H1 (cell line): ENCODE results near the gene CRNKL1. TPM values are rescaled to one million over a fixed set of nuclear protein-coding genes. Genes with fewer than 3 reads are reported as not detected.

Source experiments
- CTCF ChIA-PET: fragments of 300-600 bp; sonication (Branson Sonifier 250); formaldehyde crosslinking; loops from one replicate; lab custom pipeline; 2021; ENCODE audit not compliant: partially characterized antibody; lab: Charles Lee
- POLR2A ChIA-PET: fragments of 300-600 bp; sonication (Branson Sonifier 250); formaldehyde crosslinking; loops from one replicate; lab custom pipeline; 2021; ENCODE audit warnings: inconsistent platforms; ENCODE audit not compliant: partially characterized antibody; lab: Charles Lee
- DNase-seq, 2 experiments: peaks; one replicate each; pipeline versions ENCODE4 v3.0.0 to v3.0.0-alpha.2; 2010 to 2022; ENCODE audit warnings: low spot score in 2 of 2, low read depth in 1 of 2, mixed read lengths in 1 of 2
- FAIRE-seq: peaks from 2 replicates; lab custom pipeline; 2011; peaks lifted over from hg19 to GRCh38; lab: Jason Lieb, UNC
- H2AFZ ChIP-seq: 2 replicates; pipeline ENCODE4 v1.8.1; 2012; ENCODE audit warnings: low read length, inconsistent platforms
- H2AK5ac ChIP-seq: 2 replicates; pipeline ENCODE4 v1.6.1; 2013; ENCODE audit warnings: low read depth, low read length
- H2BK120ac ChIP-seq: replicated peaks from 2 replicates; pipeline ENCODE3; 2013; ENCODE audit warnings: low read depth, low read length, inconsistent platforms
- H2BK12ac ChIP-seq: 2 replicates; pipeline ENCODE4 v1.6.1; 2013; ENCODE audit warnings: low read depth, low read length
- H2BK15ac ChIP-seq: 2 replicates; pipeline ENCODE4 v1.6.1; 2013; ENCODE audit warnings: low read length
- H2BK20ac ChIP-seq: 2 replicates; pipeline ENCODE4 v1.6.1; 2013; ENCODE audit warnings: low read length
- H2BK5ac ChIP-seq: 2 replicates; pipeline ENCODE4 v1.6.1; 2013; ENCODE audit warnings: low read depth, low read length
- H3K14ac ChIP-seq: 2 replicates; pipeline ENCODE4 v1.6.1; 2013; ENCODE audit warnings: inconsistent platforms; ENCODE audit not compliant: insufficient read length
- H3K18ac ChIP-seq: 2 replicates; pipeline ENCODE4 v1.6.1; 2013; ENCODE audit warnings: low read length; ENCODE audit errors: extremely low read depth
- H3K23ac ChIP-seq: 2 replicates; pipeline ENCODE4 v1.6.1; 2013; ENCODE audit warnings: inconsistent platforms; ENCODE audit not compliant: insufficient read length
- H3K23me2 ChIP-seq: 2 replicates; pipeline ENCODE4 v1.6.1; 2013; ENCODE audit warnings: low read depth, low read length
- H3K27ac ChIP-seq: 2 replicates; pipeline ENCODE4 v1.6.1; 2011; ENCODE audit warnings: low read depth, low read length, inconsistent platforms
- H3K27me3 ChIP-seq, 4 experiments: replicated peaks in 1 of 4; 1 replicate in 1 of 4; 2 replicates in 3 of 4; pipeline versions ENCODE4 v1.6.1 to v1.8.1; 2011 to 2013; ENCODE audit warnings: low read length in 3 of 4, mild to moderate bottlenecking in 3 of 4, inconsistent platforms in 2 of 4, mixed read lengths in 2 of 4, moderate library complexity in 1 of 4; ENCODE audit not compliant: control insufficient read depth in 3 of 4, insufficient read depth in 3 of 4; ENCODE audit errors: extremely low read depth in 1 of 4
- H3K36me3 ChIP-seq, 4 experiments: 2 replicates each; pipeline versions ENCODE4 v1.6.1 to v1.8.1; 2011 to 2013; ENCODE audit warnings: mild to moderate bottlenecking in 4 of 4, low read length in 3 of 4, moderate library complexity in 2 of 4, control low read depth in 1 of 4, inconsistent platforms in 1 of 4; ENCODE audit not compliant: insufficient read depth in 4 of 4, control insufficient read depth in 2 of 4
- H3K4ac ChIP-seq: replicated peaks from 2 replicates; pipeline ENCODE3; 2013; ENCODE audit warnings: low read length, low read depth, mixed read lengths, inconsistent platforms; ENCODE audit not compliant: insufficient read length
- H3K4me1 ChIP-seq, 4 experiments: replicated peaks in 1 of 4; 1 replicate in 1 of 4; 2 replicates in 3 of 4; pipeline versions ENCODE4 v1.6.1 to v1.8.1; 2011 to 2013; ENCODE audit warnings: low read length in 3 of 4, inconsistent platforms in 2 of 4, mixed read lengths in 1 of 4; ENCODE audit not compliant: insufficient read depth in 4 of 4, control insufficient read depth in 3 of 4
- H3K4me2 ChIP-seq, 2 experiments: 2 replicates each; pipeline versions ENCODE4 v1.6.1 to v1.8.1; 2011 to 2013; ENCODE audit warnings: low read depth in 2 of 2, low read length in 2 of 2, control low read depth in 1 of 2, inconsistent platforms in 1 of 2, mild to moderate bottlenecking in 1 of 2; ENCODE audit not compliant: insufficient read depth in 1 of 2
- H3K4me3 ChIP-seq, 4 experiments: fragments of 200-600, 300-600 bp in 1 of 4; sonication (generic), shearing (Covaris generic), sonication (Bioruptor Twin) in 1 of 4; 2 replicates each; pipeline versions ENCODE4 v1.5.1 to v1.8.1; 2011 to 2016; ENCODE audit warnings: low read length in 4 of 4, low read depth in 3 of 4, control low read depth in 2 of 4, inconsistent platforms in 2 of 4, mild to moderate bottlenecking in 2 of 4, mixed read lengths in 1 of 4, moderate library complexity in 1 of 4; ENCODE audit not compliant: insufficient read depth in 2 of 4; ENCODE audit errors: extremely low read depth in 1 of 4
- H3K56ac ChIP-seq: replicated peaks from 2 replicates; pipeline ENCODE3; 2013; ENCODE audit warnings: low read depth, mild to moderate bottlenecking, mixed read lengths, low read length, inconsistent platforms; ENCODE audit not compliant: insufficient read length
- H3K79me1 ChIP-seq: 2 replicates; pipeline ENCODE4 v1.6.1; 2013; ENCODE audit warnings: low read depth, low read length, control low read depth
- H3K79me2 ChIP-seq, 2 experiments: 2 replicates each; pipeline versions ENCODE4 v1.6.1 to v1.8.1; 2012 to 2013; ENCODE audit warnings: low read length in 2 of 2, mild to moderate bottlenecking in 2 of 2, inconsistent platforms in 1 of 2; ENCODE audit not compliant: insufficient read depth in 2 of 2, control insufficient read depth in 1 of 2
- H3K9ac ChIP-seq, 4 experiments: replicated peaks in 1 of 4; 1 replicate in 1 of 4; 2 replicates in 3 of 4; pipeline versions ENCODE4 v1.6.1 to v1.8.1; 2011 to 2013; ENCODE audit warnings: low read depth in 3 of 4, low read length in 3 of 4, control low read depth in 2 of 4, mild to moderate bottlenecking in 2 of 4, moderate library complexity in 2 of 4, inconsistent platforms in 1 of 4; ENCODE audit errors: extremely low read depth in 1 of 4
- H3K9me3 ChIP-seq, 2 experiments: 2 replicates each; pipeline versions ENCODE4 v1.6.1 to v1.8.1; 2012 to 2013; ENCODE audit warnings: mild to moderate bottlenecking in 2 of 2, moderate library complexity in 2 of 2, control low read depth in 1 of 2, inconsistent platforms in 1 of 2, low read depth in 1 of 2, low read length in 1 of 2, mixed read lengths in 1 of 2; ENCODE audit not compliant: insufficient read depth in 2 of 2
- H4K20me1 ChIP-seq, 2 experiments: replicated peaks in 1 of 2; 2 replicates each; pipeline versions ENCODE3 to v1.8.1; 2011 to 2013; ENCODE audit warnings: inconsistent platforms in 2 of 2, low read length in 2 of 2, mild to moderate bottlenecking in 1 of 2; ENCODE audit not compliant: insufficient read depth in 2 of 2, control insufficient read depth in 1 of 2
- H4K5ac ChIP-seq: 2 replicates; pipeline ENCODE4 v1.6.1; 2013; ENCODE audit warnings: low read length, low read depth, mixed read lengths, inconsistent platforms; ENCODE audit not compliant: insufficient read length
- H4K8ac ChIP-seq: 2 replicates; pipeline ENCODE4 v1.8.0; 2013; ENCODE audit warnings: mild to moderate bottlenecking, moderate library complexity, low read length, inconsistent platforms; ENCODE audit not compliant: insufficient read depth; ENCODE audit errors: extremely low read depth
- H4K91ac ChIP-seq: replicated peaks from 2 replicates; pipeline ENCODE3; 2013; ENCODE audit warnings: low read length, mixed read lengths, inconsistent platforms; ENCODE audit not compliant: insufficient read length
- BACH1 ChIP-seq: IDR thresholded peaks from 2 replicates; pipeline ENCODE4 v1.6.1; 2012; ENCODE audit warnings: low read length, improper control_type of control experiment
- JUN ChIP-seq: IDR thresholded peaks from 2 replicates; pipeline ENCODE4 v1.6.1; 2011; ENCODE audit warnings: low read depth, mild to moderate bottlenecking, improper control_type of control experiment, low read length
- PHF8 ChIP-seq: fragments of 200-600 bp; sonication (generic); conservative IDR thresholded peaks from 2 replicates; pipeline ENCODE4 v1.7.1; 2012; ENCODE audit warnings: low read depth, mild to moderate bottlenecking, inconsistent platforms, low read length, moderate library complexity
- POLR2A ChIP-seq, 2 experiments: IDR thresholded peaks; 1 replicate in 1 of 2; 2 replicates in 1 of 2; pipeline ENCODE4 v1.6.1; 2011; ENCODE audit warnings: low read depth in 2 of 2, low read length in 2 of 2, mild to moderate bottlenecking in 2 of 2; ENCODE audit errors: control extremely low read depth in 1 of 2
- POLR2AphosphoS5 ChIP-seq: IDR thresholded peaks from 2 replicates; pipeline ENCODE4 v1.6.1; 2011; ENCODE audit warnings: low read depth, low read length
- RAD21 ChIP-seq, 2 experiments: IDR thresholded peaks in 1 of 2; conservative IDR thresholded peaks in 1 of 2; 2 replicates each; pipeline ENCODE4 v1.6.1; 2011; ENCODE audit warnings: low read depth in 2 of 2, low read length in 2 of 2, improper control_type of control experiment in 1 of 2, inconsistent platforms in 1 of 2, mild to moderate bottlenecking in 1 of 2, moderate library complexity in 1 of 2
- WGBS, 2 experiments: shearing (Covaris generic) in 1 of 2; methylation state at CpG; one replicate each; pipeline versions ENCODE4 v1.1.6 to v1.1.7; 2013 to 2015; ENCODE audit warnings: low lambda C conversion rate in 2 of 2, mixed read lengths in 2 of 2, inconsistent platforms in 1 of 2, low coverage in 1 of 2, missing lambda C conversion rate in 1 of 2; ENCODE audit not compliant: insufficient replicate concordance in 2 of 2, insufficient coverage in 1 of 2, insufficient read length in 1 of 2; ENCODE audit errors: extremely low coverage in 1 of 2, missing lambda C conversion rate in 1 of 2; 5-methylcytosine and 5-hydroxymethylcytosine counted together
- polyA plus RNA-seq, 7 experiments: library from polyadenylated mRNA; depleted of rRNA in 3 of 7; stranded (reverse) in 5 of 7; unstranded in 2 of 7; fragments of >200 nt in 5 of 7; fragments of 200-250 nt in 2 of 7; gene quantifications; 1 replicate in 5 of 7; 2 replicates in 1 of 7; 4 replicates in 1 of 7; pipeline versions ENCODE4 v1.2.1 to v1.2.3, GENCODE V29; 2011 to 2013; ENCODE audit warnings: missing spikeins in 2 of 7, mixed read lengths in 2 of 7
- total RNA-seq: library from RNA; stranded (reverse); fragmentation: NEBNext Ultra II Directional; extraction: Animal tissue kit (Norgen Biotek cat#: 25700); gene quantifications from 2 replicates; pipeline ENCODE4 v1.2.1, GENCODE V29; 2021
- TF ChIP-seq, protein P1 (sequence below): IDR thresholded peaks from 2 replicates; pipeline ENCODE4 v1.6.1; 2012; ENCODE audit warnings: inconsistent platforms

The CRNKL1 gene
- total and polyA plus RNA-seq, 2 of the 8 experiments (the other 6 are each of a cell fraction or from before 2014, with no cell fraction given), result 4.0 to 26.5 TPM

DNA sequence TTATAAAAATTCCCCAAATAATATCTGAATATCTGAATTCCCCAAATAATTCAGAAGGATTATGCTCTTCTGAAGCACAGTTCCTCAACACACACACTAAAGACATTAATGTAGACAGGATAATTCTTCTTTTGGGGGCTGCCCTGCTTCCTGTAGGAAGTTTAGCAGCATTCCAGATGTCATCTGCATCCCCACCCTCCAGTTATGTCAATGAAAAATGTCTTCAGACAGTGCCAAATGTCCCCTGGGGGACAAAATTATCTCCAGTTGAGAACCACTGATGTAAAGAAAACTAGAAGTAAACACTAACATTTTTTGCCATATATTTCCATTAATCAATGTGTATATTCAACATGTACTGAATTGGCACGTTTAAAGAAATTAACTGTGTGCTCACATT lies 61.0 kb downstream of the CRNKL1 start:
- Histone ChIP-seq H2BK12ac (no peak overlapping the region), H3K4ac (no peak overlapping the region), H2BK5ac (no peak overlapping the region), H3K27me3 (no peaks in the 10 kb centered on the region; a peak in 1 of 7 replicates), H3K4me3 (no peak overlapping the region), H2AK5ac (no peak overlapping the region), H3K79me1 (no peaks in the 10 kb centered on the region), H3K27ac (no peak overlapping the region), H4K8ac (no peak overlapping the region), H3K23me2 (no peaks in the 10 kb centered on the region), H3K9me3 (no peaks in the 10 kb centered on the region), H3K56ac (no peak overlapping the region), H3K18ac (no peak overlapping the region), H3K36me3 (no peaks in the 10 kb centered on the region), H3K79me2 (no peaks in the 10 kb centered on the region), H2AFZ (no peak overlapping the region), H4K91ac (no peak overlapping the region), H2BK20ac (no peak overlapping the region), H4K5ac (no peak overlapping the region), H3K14ac (no peak overlapping the region), H4K20me1 (no peaks in the 10 kb centered on the region), H2BK15ac (no peak overlapping the region), H3K23ac (no peak overlapping the region), H3K9ac (no peak overlapping the region), H2BK120ac (no peak overlapping the region), H3K4me2 (no peak overlapping the region), H3K4me1 (peaks cover 2 to 7% (median 5%) of the 10 kb centered on the region in 4 experiments)
- FAIRE-seq (no peak), DNase-seq (no peak)
- no peak for TF ChIP-seq RAD21 (IDR thresholded peaks at IDR 0.05 in 1 of 2, conservative IDR thresholded peaks at IDR 0.05 in 1 of 2; ENCODE audit: low read depth in 2 of 2, low read length in 2 of 2)
- no peak for TF ChIP-seq POLR2A (IDR thresholded peaks at IDR 0.05; ENCODE audit: control extremely low read depth in 1 of 2, low read depth in 2 of 2, low read length in 2 of 2)
- no peak for TF ChIP-seq POLR2AphosphoS5
- TF ChIP-seq JUN, result no peak
- TF ChIP-seq, protein P1, sequence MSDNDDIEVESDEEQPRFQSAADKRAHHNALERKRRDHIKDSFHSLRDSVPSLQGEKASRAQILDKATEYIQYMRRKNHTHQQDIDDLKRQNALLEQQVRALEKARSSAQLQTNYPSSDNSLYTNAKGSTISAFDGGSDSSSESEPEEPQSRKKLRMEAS, result no peak
- TF ChIP-seq BACH1, result no peak
- TF ChIP-seq PHF8, result no peak
- ChIA-PET POLR2A (interaction anchor here (1.6 kb wide), 1 partner anchor 26 kb away, joined by 3 read pairs; the partner anchor contains the start of gene NAA20), CTCF (interaction anchor here (0.5 to 1.3 kb wide), 4 partner anchors 9 to 98 kb away, joined by 3 read pairs; no protein-coding TSS in a partner anchor)
- WGBS, 2 experiments, result 77% methylated on average over 1 of the region's 1 CpG; no CpG with 5 or more reads in 1 of the 2 experiments
